GM21717 (cell line): ENCODE results near the gene KHK.

Experiments used
- ATAC-seq: cut with Tn5 transposase; IDR thresholded peaks from one replicate; pipeline ENCODE4 v1.9.1; 2021; ENCODE audit warnings: mild to moderate bottlenecking, moderate library complexity; ENCODE audit not compliant: unreplicated experiment

KHK gene

GRCh38 chr2:27126252-27126710 is 39.7 kb downstream of the KHK start:
- no peak for ATAC-seq

- ATAC-seq: no peak
These were observed 41.5 kb downstream of the KHK start for GRCh38 chr2:27127883-27128667.

GRCh38 chr2:27128668-27129571 is 42.3 kb downstream of the KHK start:
- ATAC-seq: no peak

DNA sequence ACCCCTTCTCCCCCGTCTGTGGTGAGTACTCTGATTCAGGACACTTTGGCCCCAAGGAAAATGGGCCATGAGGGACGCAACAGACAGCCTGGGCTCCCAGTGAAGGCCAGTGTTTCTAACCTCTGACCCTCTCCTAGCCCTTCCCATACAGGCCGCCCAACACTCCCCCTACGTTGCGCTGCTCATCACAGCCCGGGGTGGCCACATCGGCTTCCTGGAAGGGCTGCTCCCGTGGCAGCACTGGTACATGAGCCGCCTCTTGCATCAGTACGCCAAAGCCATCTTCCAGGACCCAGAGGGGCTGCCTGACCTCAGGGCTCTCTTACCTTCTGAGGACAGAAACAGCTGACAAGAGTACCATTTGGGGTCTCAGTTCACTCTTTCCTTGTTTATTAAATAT is 43.8 kb downstream of the KHK start:
- ATAC-seq: no peak

GRCh38 chr2:27131429-27131828 is 44.9 kb downstream of the KHK start:
- no peak for ATAC-seq

- ATAC-seq: no peak
These were observed 46.8 kb downstream of the KHK start for GRCh38 chr2:27133195-27133875.

DNA sequence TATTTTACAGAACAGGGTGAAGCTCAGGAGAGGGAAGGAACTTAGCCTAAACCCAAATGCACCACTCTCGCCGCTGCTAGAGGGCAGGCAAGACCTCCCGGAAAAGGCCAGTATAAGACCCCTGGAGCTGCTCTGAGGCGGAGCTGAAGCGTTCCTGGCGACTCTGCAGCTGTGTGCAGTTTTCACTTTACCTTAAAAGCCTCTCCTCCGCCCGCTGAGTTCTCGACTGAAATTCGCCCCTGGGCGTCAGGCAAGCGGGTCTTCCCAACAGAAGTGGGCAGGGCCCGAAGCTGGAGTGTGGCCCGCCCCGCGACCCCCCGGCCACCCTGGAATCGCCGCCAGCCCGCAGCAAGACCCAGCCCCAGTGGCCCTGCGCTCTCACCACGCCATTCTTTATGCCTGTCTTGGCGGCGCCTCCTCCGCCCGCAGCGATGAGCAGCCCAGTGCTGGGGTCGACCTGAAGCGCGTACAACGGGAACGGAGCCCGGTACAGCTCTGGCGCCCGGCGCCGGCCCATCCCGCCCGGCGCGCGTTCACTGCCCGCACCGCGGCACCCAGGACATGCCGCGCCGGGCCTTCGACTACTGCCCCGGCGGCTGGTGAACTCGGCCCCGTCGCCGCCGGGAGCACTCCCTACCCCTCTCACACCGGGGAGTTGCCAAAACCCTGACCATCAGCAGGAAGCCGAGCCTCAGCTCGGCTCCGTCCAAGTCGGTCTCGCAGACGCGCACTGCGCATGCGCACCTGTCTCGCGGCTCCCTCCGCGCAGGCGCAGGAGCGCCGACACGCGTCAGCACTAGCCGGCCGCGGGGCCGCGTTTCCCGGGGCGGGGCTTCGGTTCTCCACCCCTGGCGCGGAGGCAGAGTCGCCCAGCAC is 47.6 kb downstream of the KHK start, which contains the start of gene PREB:
Gene PREB, minus strand, starts transcription at position 732 of the 876 bp plus-strand sequence. Its CDS starts 215 bp downstream, at position 517.
- ATAC-seq: peak; percentile 61

DNA sequence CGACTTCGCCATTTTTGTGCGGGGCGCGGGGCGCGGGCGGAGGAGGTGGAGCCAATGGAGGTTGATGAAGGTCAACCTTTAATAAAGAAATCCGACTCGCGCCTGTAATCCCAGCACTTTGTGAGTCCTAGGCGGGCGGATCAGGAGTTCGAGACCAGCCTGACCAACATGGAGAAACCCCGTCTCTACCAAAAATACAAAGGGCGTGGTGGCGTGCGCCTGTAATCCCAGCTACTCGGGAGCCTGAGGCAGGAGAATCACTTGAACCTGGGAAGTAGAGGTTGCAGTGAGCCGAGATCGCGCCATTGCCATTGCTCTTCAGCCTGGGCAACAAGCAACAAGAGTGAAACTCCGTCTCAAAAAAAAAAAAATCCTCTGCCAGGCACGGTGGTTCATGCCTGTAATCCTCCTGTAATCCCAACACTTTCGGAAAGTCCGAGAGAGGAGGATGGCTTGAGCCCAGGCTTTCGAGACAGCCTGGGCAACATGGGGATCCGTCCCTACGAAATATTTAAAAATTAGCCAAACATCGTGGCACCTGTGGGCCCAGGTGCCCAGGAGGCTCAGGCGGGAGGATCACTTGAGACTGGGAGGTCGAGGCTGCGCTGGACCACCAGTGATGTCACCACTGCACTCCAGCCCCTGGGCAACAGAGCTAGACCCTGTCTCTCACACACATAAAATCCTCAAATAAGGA is 48.4 kb downstream of the KHK start:
- ATAC-seq: no peak

- ATAC-seq: no peak
These were observed 48.9 kb downstream of the KHK start for GRCh38 chr2:27135478-27135955.

DNA sequence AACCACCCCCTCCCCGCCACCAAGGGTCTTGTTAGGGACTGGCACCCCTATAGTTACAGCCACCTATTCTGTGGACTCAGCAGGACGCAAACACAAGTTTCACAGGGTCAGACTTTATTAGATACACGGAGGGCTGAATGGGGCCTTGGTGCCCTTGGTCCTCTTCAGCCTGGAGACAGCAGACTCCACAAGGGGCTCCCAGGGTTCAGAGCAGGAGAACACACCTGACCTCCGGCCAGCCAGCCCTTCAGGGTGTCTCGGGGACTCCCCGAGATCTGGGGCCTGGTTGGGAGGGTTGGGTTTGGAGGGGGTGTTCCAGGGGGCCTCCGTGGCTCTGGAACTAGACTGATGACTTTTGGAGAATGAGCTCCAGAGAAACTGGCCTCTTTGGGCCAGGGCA is 50.2 kb downstream of the KHK start:
- no peak for ATAC-seq

DNA sequence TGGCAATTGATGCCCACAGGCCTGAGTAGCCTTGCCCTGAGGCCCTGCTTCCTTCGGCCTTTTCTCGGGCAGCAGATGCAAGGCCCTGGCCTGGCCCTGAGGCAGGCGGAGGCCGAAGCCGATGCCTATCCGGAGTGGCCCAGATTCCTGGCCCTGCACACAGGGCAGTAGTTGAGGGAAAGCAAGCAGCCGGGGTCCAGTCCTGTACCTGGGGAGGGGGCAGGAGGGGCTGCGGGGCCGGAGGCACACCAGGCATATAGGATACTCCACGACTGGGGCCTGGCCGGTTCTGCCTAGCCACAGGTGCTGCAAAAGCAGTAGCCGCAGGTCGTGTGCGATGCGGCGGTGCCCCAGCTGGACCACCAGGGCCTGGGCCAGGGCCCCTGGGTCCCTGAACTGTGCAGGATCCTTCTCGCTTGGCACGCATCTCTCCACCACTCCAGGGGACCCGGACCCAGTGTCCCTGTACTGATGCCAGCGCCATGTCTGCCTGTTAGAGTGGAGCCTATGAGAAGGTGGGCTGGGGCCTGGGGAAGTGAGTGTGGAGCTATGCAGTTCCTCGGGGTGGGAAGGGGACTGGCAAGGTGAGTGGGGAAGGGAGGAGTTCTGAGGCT is 50.9 kb downstream of the KHK start:
- no peak for ATAC-seq

DNA sequence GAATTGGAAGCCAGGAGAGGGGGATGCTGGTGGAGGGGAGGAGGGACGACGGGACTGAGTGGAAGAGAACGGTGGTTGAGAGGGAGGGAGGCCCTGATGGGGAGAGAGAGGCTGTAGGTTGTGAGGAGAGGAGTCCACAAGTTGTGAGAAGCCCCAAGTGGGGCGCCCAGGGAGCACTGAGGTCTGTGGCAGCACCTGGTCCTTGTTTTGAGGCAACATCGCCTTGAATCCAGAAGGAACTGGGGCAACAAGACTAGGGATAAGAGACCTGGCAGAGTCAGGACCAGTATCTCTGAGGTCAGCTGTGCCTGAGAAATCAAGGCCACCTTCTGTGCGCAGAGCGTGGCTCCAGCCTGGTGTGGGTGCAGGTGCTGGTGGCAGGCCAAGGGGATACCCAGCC is 51.5 kb downstream of the KHK start:
- no peak for ATAC-seq

DNA sequence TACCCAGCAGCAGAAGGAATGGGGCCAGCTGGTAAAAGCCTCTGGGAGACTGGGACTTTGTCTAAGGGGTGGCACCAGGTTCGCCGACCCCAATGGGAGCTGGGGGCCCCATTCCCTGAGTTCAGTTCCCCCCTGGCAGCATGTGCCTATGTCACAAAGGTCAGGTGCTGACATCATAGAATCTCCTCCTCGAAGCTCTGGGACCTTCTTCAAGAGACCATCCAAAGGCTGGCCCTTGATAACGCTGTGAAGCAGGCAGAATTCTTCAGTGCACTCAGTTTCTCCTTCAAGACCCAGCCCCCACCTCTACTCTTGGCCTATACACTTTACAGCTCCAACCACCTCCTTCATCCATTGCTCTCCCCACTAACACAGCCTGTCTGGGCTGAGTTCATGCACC is 52.7 kb downstream of the KHK start, which contains the start of gene PRR30:
Gene PRR30, minus strand, starts transcription at position 101 of the 400 bp plus-strand sequence. CDS start 1,081 bp downstream, outside the sequence.
- no peak for ATAC-seq

- no peak for ATAC-seq
These were observed 56.7 kb downstream of the KHK start for GRCh38 chr2:27143285-27143684.

- ATAC-seq: no peak
These were observed 59.1 kb downstream of the KHK start for GRCh38 chr2:27145682-27146081.

DNA sequence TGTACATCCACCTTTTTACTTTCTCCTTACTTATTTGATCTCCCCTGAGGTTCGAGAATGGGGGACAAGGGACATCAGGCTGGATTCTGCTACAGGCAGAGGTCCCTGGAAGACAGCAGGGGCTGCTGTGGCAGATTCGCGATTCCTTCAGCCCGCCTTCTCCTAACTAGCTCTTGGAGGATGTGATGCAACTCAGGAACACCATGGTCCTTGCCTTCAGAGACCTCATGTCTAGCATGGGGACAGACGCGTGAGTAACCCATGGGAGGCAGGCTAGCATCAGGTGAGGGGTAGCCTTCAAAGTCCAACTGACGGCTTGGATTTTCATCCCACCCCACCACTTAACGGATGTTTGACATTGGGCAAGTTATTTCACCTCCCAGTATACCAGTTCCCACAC is 61.4 kb downstream of the KHK start:
- ATAC-seq: no peak

DNA sequence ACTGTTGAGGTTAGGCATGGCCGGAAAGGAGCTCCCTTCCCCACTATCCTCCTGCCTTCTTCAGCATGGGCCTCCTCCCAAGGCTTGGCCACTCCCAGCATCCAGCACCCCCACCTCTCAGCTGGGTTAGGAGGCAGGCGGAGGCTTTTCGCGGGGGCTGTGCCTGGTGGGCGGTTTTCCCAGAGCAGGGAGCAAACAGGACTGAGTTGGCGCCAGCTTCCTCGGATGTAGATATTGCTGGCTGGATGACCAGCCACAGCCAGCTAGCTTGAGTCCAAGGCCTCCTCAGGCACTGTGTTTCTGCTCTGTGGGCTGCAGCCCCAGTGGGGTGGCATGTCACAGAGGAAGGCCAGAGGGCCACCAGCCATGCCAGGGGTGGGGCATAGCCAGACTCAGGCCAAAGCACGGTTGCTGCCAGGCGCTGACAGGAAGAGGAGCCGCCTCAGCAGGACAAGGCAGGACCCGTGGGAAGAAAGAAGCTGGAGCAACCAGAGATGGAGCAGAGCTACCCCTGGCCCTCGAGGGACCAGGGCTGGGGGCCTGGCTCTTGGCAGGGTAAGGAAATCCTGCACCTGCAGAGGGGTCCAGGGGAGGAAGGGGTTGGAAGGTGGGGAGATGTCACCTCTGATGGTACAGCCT is 62.3 kb downstream of the KHK start, which contains the start of gene TCF23:
Gene TCF23, plus strand, starts transcription at position 204 of the 639 bp plus-strand sequence. Its CDS starts 130 bp downstream, at position 334.
- ATAC-seq: no peak
